HepG2 (cell line): ENCODE data around the gene CATSPERD. TPM values are rescaled to one million over a fixed set of nuclear protein-coding genes. Genes with fewer than 3 reads are reported as not detected.

Experiments used
- ATF7-NPFF ChIP-seq: sonication (generic); formaldehyde crosslinking; IDR thresholded peaks from 2 replicates; pipeline ENCODE4 v1.8.1; 2023; ENCODE audit warnings: mild to moderate bottlenecking, low read depth, missing genetic modification reagents, moderate library complexity
- HINFP ChIP-seq: sonication (generic); formaldehyde crosslinking; IDR thresholded peaks from 2 replicates; pipeline ENCODE4 v1.4.0; 2020; ENCODE audit warnings: low read depth, mild to moderate bottlenecking, missing genetic modification reagents
- HNF4G ChIP-seq, 2 experiments: sonication (generic) in 1 of 2; formaldehyde crosslinking in 1 of 2; IDR thresholded peaks; 2 replicates each; pipeline versions ENCODE4 v1.4.0 to v1.6.1; 2011 to 2020; ENCODE audit warnings: borderline replicate concordance in 2 of 2, low read depth in 2 of 2, mild to moderate bottlenecking in 2 of 2, low read length in 1 of 2, missing genetic modification reagents in 1 of 2, moderate library complexity in 1 of 2
- MED8 ChIP-seq: sonication (generic); formaldehyde crosslinking; IDR thresholded peaks from 2 replicates; pipeline ENCODE4 v1.8.1; 2023; ENCODE audit warnings: mild to moderate bottlenecking, missing genetic modification reagents; ENCODE audit not compliant: insufficient replicate concordance
- MEIS1 ChIP-seq: sonication (generic); formaldehyde crosslinking; IDR thresholded peaks from 2 replicates; pipeline ENCODE4 v1.9.0; 2021; ENCODE audit warnings: mild to moderate bottlenecking, missing genetic modification reagents, moderate library complexity, borderline replicate concordance
- RERE ChIP-seq: IDR thresholded peaks from 2 replicates; pipeline ENCODE4 v1.6.1; 2016; ENCODE audit warnings: low read depth, missing genetic modification reagents, missing compliant biosample characterization
- SMAD1 ChIP-seq: sonication (generic); formaldehyde crosslinking; IDR thresholded peaks from 2 replicates; pipeline ENCODE4 v1.4.0; 2020; ENCODE audit warnings: missing genetic modification reagents, low read depth, mild to moderate bottlenecking, borderline replicate concordance
- YEATS2 ChIP-seq: sonication (generic); formaldehyde crosslinking; IDR thresholded peaks from 2 replicates; pipeline ENCODE4 v1.4.0; 2020; ENCODE audit warnings: missing genetic modification reagents, borderline replicate concordance
- ZNF17 ChIP-seq: sonication (generic); formaldehyde crosslinking; IDR thresholded peaks from 2 replicates; pipeline ENCODE4 v1.5.0; 2020; ENCODE audit warnings: mild to moderate bottlenecking, missing genetic modification reagents
- ZNF30 ChIP-seq: sonication (generic); formaldehyde crosslinking; IDR thresholded peaks from 2 replicates; pipeline ENCODE4 v1.5.0; 2020; ENCODE audit warnings: mild to moderate bottlenecking, missing genetic modification reagents
- ZNF317 ChIP-seq: sonication (generic); formaldehyde crosslinking; IDR thresholded peaks from 2 replicates; pipeline ENCODE4 v1.5.0; 2020; ENCODE audit warnings: mild to moderate bottlenecking, missing genetic modification reagents
- ZNF318 ChIP-seq: sonication (generic); formaldehyde crosslinking; IDR thresholded peaks from 2 replicates; pipeline ENCODE4 v1.4.0; 2020; ENCODE audit warnings: mild to moderate bottlenecking, missing genetic modification reagents
- ZNF589 ChIP-seq: sonication (generic); formaldehyde crosslinking; conservative IDR thresholded peaks from 2 replicates; pipeline ENCODE4 v1.8.0; 2022; ENCODE audit warnings: mild to moderate bottlenecking, moderate library complexity, missing genetic modification reagents
- ZNF616 ChIP-seq: sonication (generic); formaldehyde crosslinking; IDR thresholded peaks from 2 replicates; pipeline ENCODE4 v1.5.0; 2020; ENCODE audit warnings: low read depth, mild to moderate bottlenecking, missing genetic modification reagents
- polyA plus RNA-seq, 8 experiments: library from polyadenylated mRNA; depleted of rRNA in 3 of 8; stranded (reverse) in 7 of 8; unstranded in 1 of 8; fragments of >200 nt; fragmentation: Illumina TruSeq in 4 of 8; extraction: Trizol in 4 of 8; gene quantifications; 2 replicates each; pipeline versions ENCODE4 v1.2.1 to v1.2.3, GENCODE V29; 2011 to 2016; ENCODE audit warnings: low read depth in 4 of 8, missing spikeins in 1 of 8, mixed read lengths in 1 of 8; ENCODE audit not compliant: insufficient read depth in 1 of 8
- total RNA-seq, 5 experiments: library from RNA; depleted of rRNA; stranded (reverse); fragments of >200 nt; fragmentation: Illumina TruSeq; extraction: Trizol; gene quantifications; 2 replicates each; pipeline ENCODE4 v1.2.3, GENCODE V29; 2016; ENCODE audit warnings: low read depth in 1 of 5

The CATSPERD gene
- total and polyA plus RNA-seq, 2 of the 13 experiments (the other 11 are each of a cell fraction or from before 2014, with no cell fraction given) = 0.04 TPM; not detected in 1

- TF ChIP-seq ZNF318 (no peak), ZNF30 (no peak), ZNF17 (CRISPR knock-in tag) (no peak), YEATS2 (no peak), ZNF589 (CRISPR knock-in tag) (no peak), ZNF616 (CRISPR knock-in tag) (no peak), RERE (no peak), SMAD1 (CRISPR knock-in tag) (peak; percentile 63; the same call in 1 of the 2 replicates), MED8 (peak; percentile 47), HNF4G (IDR thresholded peaks at IDR 0.05; ENCODE audit: borderline replicate concordance, low read depth, low read length) (no peak), HNF4G (CRISPR knock-in tag; IDR thresholded peaks at IDR 0.05; ENCODE audit: borderline replicate concordance, low read depth) (0 out of 2 replicates have a peak, but pooled peaks have one; percentile 68), ATF7-NPFF (CRISPR knock-in tag) (no peak), HINFP (CRISPR knock-in tag) (no peak), ZNF317 (no peak), MEIS1 (CRISPR knock-in tag) (0 out of 2 replicates have a peak, but pooled peaks have one; percentile 61)
Observed at GRCh38 chr19:5680084-5680436, 40.4 kb upstream of the CATSPERD start (continued).
